Suprapubic skin (tissue), 4 donors: ENCODE data around the gene RAB3B. TPM values are rescaled to one million over a fixed set of nuclear protein-coding genes. Genes with fewer than 3 reads are reported as not detected.
"Not testable (repeated sequence)": the region's sequence is repeated elsewhere in the genome, so short reads cannot be mapped to it uniquely, and the experiment has no call there.

Source experiments
- DNase-seq, 2 donors: peaks; one replicate each; pipeline ENCODE4 v3.0.0-alpha.2; 2019; ENCODE audit warnings: low spot score in 2 of 2
- H3K27ac ChIP-seq: fragments of 200-600 bp; sonication (generic); one replicate; pipeline ENCODE4 v1.5.1; 2019
- H3K27me3 ChIP-seq: fragments of 200-600 bp; sonication (generic); one replicate; pipeline ENCODE4 v1.5.1; 2019
- H3K36me3 ChIP-seq: fragments of 200-600 bp; sonication (generic); one replicate; pipeline ENCODE4 v1.5.1; 2019
- H3K4me1 ChIP-seq: fragments of 200-600 bp; sonication (generic); one replicate; pipeline ENCODE4 v1.5.1; 2019
- H3K4me3 ChIP-seq: fragments of 200-600 bp; sonication (generic); one replicate; pipeline ENCODE4 v1.5.1; 2019; ENCODE audit warnings: mild to moderate bottlenecking
- H3K9me3 ChIP-seq: fragments of 200-600 bp; sonication (generic); one replicate; pipeline ENCODE4 v1.5.1; 2019
- EP300 ChIP-seq: sonication (generic); formaldehyde crosslinking; IDR thresholded peaks from one replicate; pipeline ENCODE4 v1.6.1; 2017; ENCODE audit warnings: antibody characterized with exemption
- POLR2A ChIP-seq, 2 donors: fragments of 450-650 bp; IDR thresholded peaks; one replicate each; pipeline ENCODE4 v1.6.1; 2017; ENCODE audit warnings: antibody characterized with exemption in 2 of 2, mild to moderate bottlenecking in 2 of 2, moderate library complexity in 2 of 2
- POLR2AphosphoS5 ChIP-seq, 3 donors: sonication (generic); formaldehyde crosslinking; IDR thresholded peaks; one replicate each; pipeline ENCODE4 v1.6.1; 2017; ENCODE audit warnings: antibody characterized with exemption in 3 of 3
- WGBS: methylation state at CpG from one replicate; pipeline ENCODE4 v1.1.5; 2018; 5-methylcytosine and 5-hydroxymethylcytosine counted together
- total RNA-seq, 4 donors: library from RNA; depleted of rRNA; stranded (reverse); fragments of >200 nt; gene quantifications; one replicate each; pipeline ENCODE4 v1.1.0, GENCODE V29; 2016
- TF ChIP-seq, protein P1 (sequence below), 2 donors: fragments of 200-600 bp in 1 of 2; fragments of 450-650 bp in 1 of 2; sonication (generic) in 1 of 2; IDR thresholded peaks; one replicate each; pipeline ENCODE4 v1.5.1; 2016 to 2019; ENCODE audit warnings: antibody characterized with exemption in 2 of 2, mild to moderate bottlenecking in 1 of 2, moderate library complexity in 1 of 2

The RAB3B gene
- total RNA-seq, 4 donors from 2014 or later: 2.8 to 6.8 (median 5.6) TPM

DNA sequence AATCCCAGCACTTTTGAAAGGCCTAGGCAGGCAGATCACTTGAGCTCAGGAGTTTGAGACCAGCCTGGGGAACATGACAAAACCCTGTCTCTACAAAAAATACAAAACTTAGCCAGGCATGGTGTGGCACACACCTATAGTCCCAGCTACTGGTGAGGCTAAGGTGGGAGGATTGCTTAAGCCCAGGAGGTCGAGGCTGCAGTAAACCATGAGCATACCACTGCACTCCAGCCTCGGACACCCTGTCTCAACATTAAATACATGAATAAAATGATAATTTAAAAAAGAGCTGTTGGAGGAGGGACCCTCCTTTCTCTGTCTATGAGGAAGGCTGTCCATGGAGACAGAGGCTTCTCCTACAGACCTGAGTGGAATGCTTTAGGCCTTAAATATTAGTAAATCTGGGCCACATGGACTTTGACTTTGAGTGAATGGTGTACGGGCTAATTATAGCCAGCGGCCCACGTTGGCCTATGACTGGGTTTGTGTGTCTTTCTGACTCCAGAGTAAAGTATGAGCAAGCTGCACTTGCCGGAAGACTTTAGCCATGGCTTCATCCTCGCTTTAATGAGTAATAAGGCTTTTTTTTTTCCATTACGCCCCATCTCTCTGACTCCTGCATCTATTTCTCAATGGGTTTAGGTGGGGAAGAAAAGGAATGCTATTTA is 21.3 kb downstream of the RAB3B start:
- Histone ChIP-seq H3K27me3 (no peaks in the 10 kb centered on the region), H3K4me3 (no peak overlapping the region), H3K4me1 (no peaks in the 10 kb centered on the region), H3K9me3 (no peaks in the 10 kb centered on the region), H3K36me3 (no peaks in the 10 kb centered on the region), H3K27ac (no peak overlapping the region)
- TF ChIP-seq POLR2AphosphoS5 (IDR thresholded peaks at IDR 0.05): no peak
- TF ChIP-seq, protein P1, sequence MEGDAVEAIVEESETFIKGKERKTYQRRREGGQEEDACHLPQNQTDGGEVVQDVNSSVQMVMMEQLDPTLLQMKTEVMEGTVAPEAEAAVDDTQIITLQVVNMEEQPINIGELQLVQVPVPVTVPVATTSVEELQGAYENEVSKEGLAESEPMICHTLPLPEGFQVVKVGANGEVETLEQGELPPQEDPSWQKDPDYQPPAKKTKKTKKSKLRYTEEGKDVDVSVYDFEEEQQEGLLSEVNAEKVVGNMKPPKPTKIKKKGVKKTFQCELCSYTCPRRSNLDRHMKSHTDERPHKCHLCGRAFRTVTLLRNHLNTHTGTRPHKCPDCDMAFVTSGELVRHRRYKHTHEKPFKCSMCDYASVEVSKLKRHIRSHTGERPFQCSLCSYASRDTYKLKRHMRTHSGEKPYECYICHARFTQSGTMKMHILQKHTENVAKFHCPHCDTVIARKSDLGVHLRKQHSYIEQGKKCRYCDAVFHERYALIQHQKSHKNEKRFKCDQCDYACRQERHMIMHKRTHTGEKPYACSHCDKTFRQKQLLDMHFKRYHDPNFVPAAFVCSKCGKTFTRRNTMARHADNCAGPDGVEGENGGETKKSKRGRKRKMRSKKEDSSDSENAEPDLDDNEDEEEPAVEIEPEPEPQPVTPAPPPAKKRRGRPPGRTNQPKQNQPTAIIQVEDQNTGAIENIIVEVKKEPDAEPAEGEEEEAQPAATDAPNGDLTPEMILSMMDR (IDR thresholded peaks at IDR 0.05): no peak
- TF ChIP-seq EP300: no peak
- no peak for TF ChIP-seq POLR2A (IDR thresholded peaks at IDR 0.05)
- DNase-seq: no peak
- 85% methylated on average over 8 of the region's 8 CpGs for WGBS

DNA sequence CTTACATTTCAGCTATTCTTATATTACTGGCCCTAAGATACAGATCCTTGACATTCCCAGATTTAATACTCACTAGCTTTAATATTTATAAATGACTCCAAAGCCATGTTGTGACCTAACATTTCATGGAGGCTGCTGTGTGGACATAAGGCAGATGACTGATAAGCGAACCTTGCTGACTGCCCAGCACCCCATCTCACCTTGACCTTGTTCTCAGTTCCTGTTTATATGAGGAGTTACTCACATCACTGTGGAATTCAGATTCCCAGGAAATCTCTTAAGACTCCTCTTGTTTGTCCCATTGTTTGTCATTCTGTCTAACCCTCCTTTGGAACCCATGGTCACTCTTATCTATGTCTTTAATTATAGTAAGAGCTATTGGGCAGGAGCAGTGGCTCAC is 21.9 kb downstream of the RAB3B start:
- Histone ChIP-seq H3K4me3 (no peak overlapping the region), H3K9me3 (no peaks in the 10 kb centered on the region), H3K27me3 (no peaks in the 10 kb centered on the region), H3K36me3 (no peaks in the 10 kb centered on the region), H3K4me1 (no peaks in the 10 kb centered on the region), H3K27ac (no peak overlapping the region)
- TF ChIP-seq POLR2AphosphoS5 (IDR thresholded peaks at IDR 0.05) (no peak), EP300 (no peak), POLR2A (IDR thresholded peaks at IDR 0.05) (no peak)
- TF ChIP-seq, protein P1 (IDR thresholded peaks at IDR 0.05): no peak
- WGBS: 96% methylated on average over 1 of the region's 1 CpG
- DNase-seq: no peak

DNA sequence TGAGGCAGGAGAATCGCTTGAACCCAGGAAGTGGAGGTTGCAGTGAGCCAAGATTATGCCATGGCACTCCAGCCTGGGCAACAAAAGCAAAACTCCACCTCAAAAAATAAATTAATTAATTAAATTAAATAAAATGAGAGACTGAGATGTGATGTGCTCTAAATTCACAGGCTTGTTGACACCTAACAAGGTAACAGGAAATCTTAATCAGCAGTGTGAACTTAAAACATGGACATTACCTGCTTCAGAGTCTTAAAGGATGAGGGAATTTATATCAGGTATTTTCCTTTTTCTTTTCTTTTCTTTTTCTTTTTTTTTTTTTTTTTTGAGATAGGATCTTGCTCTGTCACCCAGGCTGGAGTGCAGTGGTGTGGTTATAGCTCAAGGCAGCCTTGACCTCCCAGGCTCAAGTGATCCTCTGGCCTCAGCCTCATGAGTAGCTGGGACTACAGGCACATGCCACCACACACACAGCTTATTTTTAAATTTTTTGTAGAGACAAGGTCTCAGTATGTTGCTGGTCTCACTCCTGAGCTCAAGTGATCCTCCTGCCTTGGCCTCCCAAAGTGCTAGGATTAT is 23.2 kb downstream of the RAB3B start:
- H3K27ac ChIP-seq, DNase-seq, H3K4me1 ChIP-seq, H3K36me3 ChIP-seq, H3K4me3 ChIP-seq, H3K9me3 ChIP-seq, H3K27me3 ChIP-seq: not testable (repeated sequence)
- 69% methylated on average over 1 of the region's 1 CpG for WGBS

DNA sequence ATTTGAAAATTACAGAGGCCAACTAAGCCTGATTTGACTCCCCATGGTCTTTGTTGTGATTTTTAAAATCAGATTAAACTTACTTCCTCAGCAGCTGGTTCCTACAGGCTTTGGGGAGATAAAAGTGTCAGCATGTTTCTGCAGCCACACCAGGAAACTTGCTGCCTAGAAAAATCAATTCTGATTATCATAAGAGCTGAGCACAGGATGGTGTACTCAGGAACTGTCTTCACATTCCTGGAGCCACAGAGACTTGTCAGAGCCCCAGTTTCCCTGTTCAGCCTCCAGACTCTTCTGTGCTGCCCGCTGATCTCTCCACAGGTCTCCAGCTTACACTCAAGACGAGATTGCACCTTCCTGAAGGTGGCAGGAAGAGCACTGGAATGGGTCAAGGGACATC is 23.9 kb downstream of the RAB3B start:
- WGBS: 83% methylated on average over 2 of the region's 2 CpGs

DNA sequence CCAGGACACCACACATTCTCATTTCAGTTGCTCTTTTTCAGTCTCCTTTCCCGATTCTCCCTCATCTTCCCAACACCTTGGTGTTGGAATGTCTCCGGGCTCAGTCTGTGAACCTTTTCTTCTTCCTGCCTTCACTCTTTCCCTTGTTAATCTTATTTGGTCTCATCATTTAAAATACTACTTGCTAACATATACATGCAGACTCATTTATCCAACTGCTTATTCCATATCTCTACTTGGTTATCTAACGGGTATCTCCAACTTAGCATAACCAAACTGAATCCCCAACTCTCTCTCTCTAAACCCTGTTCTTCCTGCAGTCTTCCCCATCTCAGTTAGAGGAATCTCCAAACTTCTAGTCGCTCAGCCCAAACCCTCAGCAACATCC is 26.2 kb downstream of the RAB3B start:
- no peaks in the 10 kb centered on the region for H3K9me3 ChIP-seq
- H3K27me3 ChIP-seq: peaks cover 9% of the 10 kb centered on the region

More for the DNA sequence above, 23.9 kb downstream of the RAB3B start:
- Histone ChIP-seq H3K9me3 (no peaks in the 10 kb centered on the region), H3K4me3 (no peak overlapping the region), H3K27ac (no peak overlapping the region), H3K36me3 (no peaks in the 10 kb centered on the region), H3K4me1 (no peaks in the 10 kb centered on the region), H3K27me3 (no peaks in the 10 kb centered on the region)
- no peak for DNase-seq
- no peak for TF ChIP-seq POLR2A (IDR thresholded peaks at IDR 0.05)
- TF ChIP-seq, protein P1 (IDR thresholded peaks at IDR 0.05): no peak
- TF ChIP-seq EP300: no peak
- TF ChIP-seq POLR2AphosphoS5 (IDR thresholded peaks at IDR 0.05): no peak

DNA sequence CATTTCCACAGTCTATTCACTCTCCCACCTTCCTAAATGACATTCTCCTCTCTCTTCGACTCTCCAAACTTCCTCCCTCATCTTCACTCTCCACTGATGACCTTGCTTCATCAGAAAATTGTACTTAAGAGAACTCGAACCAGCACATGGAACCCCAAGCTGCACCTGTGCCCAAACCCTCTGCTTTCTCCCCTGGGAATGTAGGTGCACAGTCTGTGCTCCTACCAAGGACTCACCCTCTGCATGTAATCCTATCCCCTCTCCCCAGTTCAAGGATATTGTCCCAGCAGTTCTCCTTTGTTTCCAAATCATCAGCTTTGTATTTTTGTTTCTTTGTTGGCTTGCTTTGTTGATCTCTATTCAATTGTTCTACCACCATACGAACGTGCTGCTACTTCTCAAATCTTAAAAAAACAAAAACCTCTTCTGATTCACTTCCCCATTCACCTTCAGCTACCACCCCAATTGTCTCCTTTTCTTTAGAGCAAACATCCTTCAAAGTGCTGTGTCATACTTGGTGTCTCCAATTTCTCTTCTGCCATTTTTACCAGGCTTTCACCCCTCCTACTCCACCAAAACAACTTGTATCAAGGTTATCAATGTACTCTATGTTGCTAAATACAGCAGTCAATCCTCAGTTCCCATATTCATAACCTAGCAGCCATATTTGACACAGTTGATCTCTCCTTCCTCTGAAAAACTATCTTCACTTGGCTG is 26.8 kb downstream of the RAB3B start:
- WGBS: 67% methylated on average over 4 of the region's 4 CpGs
- H3K27ac ChIP-seq: no peak overlapping the region
- TF ChIP-seq, protein P1 (IDR thresholded peaks at IDR 0.05): no peak
- no peak for TF ChIP-seq POLR2AphosphoS5 (IDR thresholded peaks at IDR 0.05)
- TF ChIP-seq EP300: no peak
- no peak for TF ChIP-seq POLR2A (IDR thresholded peaks at IDR 0.05)
- H3K4me3 ChIP-seq: no peak overlapping the region
- no peaks in the 10 kb centered on the region for H3K36me3 ChIP-seq
- no peaks in the 10 kb centered on the region for H3K4me1 ChIP-seq
- H3K27me3 ChIP-seq: peaks cover 11% of the 10 kb centered on the region
- no peak for DNase-seq
- H3K9me3 ChIP-seq: no peaks in the 10 kb centered on the region

More for the DNA sequence above, 26.2 kb downstream of the RAB3B start:
- no peak overlapping the region for H3K4me3 ChIP-seq
- TF ChIP-seq POLR2AphosphoS5 (IDR thresholded peaks at IDR 0.05): no peak
- H3K27ac ChIP-seq: no peak overlapping the region
- 90% methylated on average over 4 of the region's 4 CpGs for WGBS
- no peaks in the 10 kb centered on the region for H3K36me3 ChIP-seq
- no peaks in the 10 kb centered on the region for H3K4me1 ChIP-seq
- no peak for DNase-seq
